Measurements from ENCODE around the gene TNNT3.

GRCh38 chr11:1968454-1969002 is 49.0 kb downstream of the TNNT3 start:
- TF ChIP-seq CTCF (IDR thresholded peaks at IDR 0.05) (no peak), POLR2AphosphoS5 (IDR thresholded peaks at IDR 0.05) (no peak)
